Transverse colon (tissue), 4 donors: ENCODE data around the gene EGF.

ENCODE experiments used
- CTCF ChIP-seq, 5 experiments: fragments of 200-600 bp in 3 of 5; fragments of 450-650 bp in 2 of 5; sonication (generic) in 3 of 5; IDR thresholded peaks; 1 replicate in 2 of 5; 2 replicates in 3 of 5; pipeline ENCODE4 v1.5.1; 2016 to 2017; ENCODE audit warnings: antibody characterized with exemption in 5 of 5, inconsistent platforms in 3 of 5, mild to moderate bottlenecking in 2 of 5, moderate library complexity in 1 of 5
- EP300 ChIP-seq: sonication (generic); formaldehyde crosslinking; IDR thresholded peaks from one replicate; pipeline ENCODE4 v1.6.1; 2017; ENCODE audit warnings: antibody characterized with exemption, low read depth
- POLR2A ChIP-seq: fragments of 450-650 bp; IDR thresholded peaks from one replicate; pipeline ENCODE4 v1.6.1; 2016; ENCODE audit warnings: antibody characterized with exemption, mild to moderate bottlenecking, moderate library complexity
- POLR2AphosphoS5 ChIP-seq, 3 donors: sonication (generic); formaldehyde crosslinking; IDR thresholded peaks; one replicate each; pipeline ENCODE4 v1.6.1; 2016; ENCODE audit warnings: antibody characterized with exemption in 3 of 3

DNA sequence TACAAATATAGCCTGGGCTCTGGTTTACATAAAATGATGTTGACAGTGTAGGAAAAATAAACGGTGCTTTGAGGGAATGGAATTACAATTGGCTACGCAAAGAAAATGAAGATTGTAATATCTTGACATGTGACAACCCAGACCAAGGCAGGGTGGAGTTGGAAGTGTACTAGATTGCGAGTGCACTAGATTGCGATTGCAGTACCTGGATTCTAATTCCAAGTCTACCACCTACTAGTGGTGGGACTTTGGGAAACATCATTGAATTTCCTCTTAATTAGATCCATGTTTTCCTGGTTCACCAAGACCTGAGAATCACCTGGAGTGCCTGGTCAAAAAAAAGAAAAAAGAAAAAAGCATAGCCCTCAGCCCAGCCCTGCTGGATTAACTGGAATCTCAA, 18.6 kb downstream of the EGF start:
- TF ChIP-seq CTCF (IDR thresholded peaks at IDR 0.05) (no peak), EP300 (no peak), POLR2A (no peak), POLR2AphosphoS5 (IDR thresholded peaks at IDR 0.05) (no peak)
